T-helper 2 cell treated with Interferon-gamma antibody and Interleukin-4, amounts not matched to agents 5 μg/mL and 100 μg/mL, for 36 hours (primary cell): ENCODE measurements around the gene KDM5B.
"Not testable (repeated sequence)": the region's sequence is repeated elsewhere in the genome, so short reads cannot be mapped to it uniquely, and the experiment has no call there.

Source experiments
- DNase-seq: peaks from one replicate; pipeline ENCODE4 v3.0.0; 2021; ENCODE audit warnings: low spot score
- H3K27ac Mint-ChIP-seq: one replicate; pipeline ENCODE4 v1.8.0; 2021; ENCODE audit warnings: mild to moderate bottlenecking, mixed read lengths
- H3K27me3 Mint-ChIP-seq: one replicate; pipeline ENCODE4 v1.8.0; 2021; ENCODE audit warnings: low read depth, mixed read lengths
- H3K36me3 Mint-ChIP-seq: one replicate; pipeline ENCODE4 v1.8.0; 2021; ENCODE audit warnings: low read depth, mixed read lengths
- H3K4me1 Mint-ChIP-seq: one replicate; pipeline ENCODE4 v1.8.0; 2021; ENCODE audit warnings: low read depth, mixed read lengths
- H3K4me3 Mint-ChIP-seq: one replicate; pipeline ENCODE4 v1.8.0; 2022; ENCODE audit warnings: mild to moderate bottlenecking, moderate library complexity, mixed read lengths
- H3K9me3 Mint-ChIP-seq: one replicate; pipeline ENCODE4 v1.8.0; 2021; ENCODE audit warnings: mixed read lengths

The KDM5B gene

DNA sequence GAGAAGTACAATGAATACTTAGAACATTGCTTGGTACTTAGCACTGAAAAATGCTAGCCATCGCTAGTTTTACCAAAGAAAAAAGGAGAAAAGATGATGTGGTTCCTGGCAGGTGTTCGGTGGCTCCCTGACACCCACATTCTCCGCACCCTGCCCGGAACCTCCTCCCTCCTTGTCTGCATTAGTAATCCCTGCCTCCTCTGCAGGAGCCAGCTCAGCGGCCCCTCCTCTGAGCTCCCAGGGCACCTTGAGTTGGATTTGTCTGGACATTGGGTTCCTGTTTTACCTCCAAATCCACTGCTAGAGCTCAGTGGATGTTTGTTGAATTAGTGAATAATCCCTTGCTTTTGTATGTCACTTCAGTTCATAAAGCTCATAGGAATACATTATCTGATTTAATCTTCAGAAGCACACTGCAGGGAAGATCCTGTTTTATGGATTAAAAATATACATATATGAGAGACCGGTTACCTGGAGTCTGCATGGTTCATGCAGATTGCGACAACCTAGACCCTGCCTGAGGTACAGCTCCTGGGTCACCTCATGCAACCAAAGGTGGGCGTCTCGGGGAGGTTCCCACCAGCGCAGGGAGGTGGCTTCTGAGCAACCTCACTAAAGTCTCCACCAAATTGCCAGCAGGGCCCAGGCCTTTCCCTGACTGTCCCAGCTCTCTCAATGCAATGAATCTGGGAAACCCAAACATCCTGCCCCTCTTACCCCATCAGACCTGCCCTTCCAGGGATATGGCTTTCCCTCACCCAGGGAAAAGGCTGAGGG, 26.7 kb upstream of the KDM5B start:
- peak; percentile 16 for DNase-seq
- no peaks in the 10 kb centered on the region for H3K9me3 Mint-ChIP-seq
- peaks cover 5% of the 10 kb centered on the region for H3K27me3 Mint-ChIP-seq
- H3K36me3 Mint-ChIP-seq, result no peaks in the 10 kb centered on the region
- H3K4me3 Mint-ChIP-seq, result peak overlapping the region; percentile 79
- H3K4me1 Mint-ChIP-seq, result peaks cover 41% of the 10 kb centered on the region
- H3K27ac Mint-ChIP-seq, result peak overlapping the region; percentile 47

DNA sequence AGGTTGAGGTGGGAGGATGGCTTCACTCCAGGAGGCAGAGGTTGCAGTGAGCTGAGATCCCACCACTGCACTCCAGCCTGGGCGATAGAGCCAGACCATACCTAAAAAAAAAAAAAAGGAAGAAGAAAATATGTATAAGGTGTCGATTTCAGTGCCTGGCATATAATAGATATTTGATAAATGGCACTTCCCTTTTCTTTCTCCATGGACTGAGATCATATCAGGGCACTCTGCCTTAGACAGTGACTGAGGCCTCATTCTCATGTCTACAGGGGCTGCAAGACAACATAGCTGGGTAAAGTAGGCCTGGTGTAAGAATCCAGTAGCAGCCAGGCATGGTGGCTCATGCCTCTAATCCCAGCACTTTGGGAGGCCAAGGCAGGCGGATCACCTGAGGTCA, 23.7 kb upstream of the KDM5B start:
- no peak overlapping the region for H3K4me3 Mint-ChIP-seq
- no peaks in the 10 kb centered on the region for H3K9me3 Mint-ChIP-seq
- H3K27me3 Mint-ChIP-seq, result peaks cover 8% of the 10 kb centered on the region
- no peak for DNase-seq
- H3K4me1 Mint-ChIP-seq, result peaks cover 33% of the 10 kb centered on the region
- no peak overlapping the region for H3K27ac Mint-ChIP-seq
- no peaks in the 10 kb centered on the region for H3K36me3 Mint-ChIP-seq

DNA sequence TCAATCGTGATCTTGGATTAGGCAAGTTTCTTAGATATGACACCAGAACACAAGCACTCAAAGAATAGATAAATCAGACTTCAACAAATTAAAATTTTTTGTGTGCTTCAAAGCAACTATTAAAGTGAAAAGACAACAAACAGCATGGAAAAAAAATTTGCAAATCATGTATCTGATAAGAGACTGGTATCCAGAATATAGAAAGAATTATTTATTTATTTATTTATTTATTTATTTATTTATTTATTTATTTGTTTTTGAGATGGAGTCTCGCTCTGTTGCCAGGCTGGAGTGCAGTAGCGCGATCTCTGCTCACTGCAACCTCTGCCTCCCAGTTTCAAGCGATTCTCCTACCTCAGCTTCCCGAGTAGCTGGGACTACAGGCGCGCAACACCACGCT, 21.0 kb upstream of the KDM5B start:
- H3K27ac Mint-ChIP-seq, H3K36me3 Mint-ChIP-seq, H3K9me3 Mint-ChIP-seq, H3K4me1 Mint-ChIP-seq, DNase-seq, H3K4me3 Mint-ChIP-seq: not testable (repeated sequence)
- peaks cover 16% of the 10 kb centered on the region for H3K27me3 Mint-ChIP-seq

DNA sequence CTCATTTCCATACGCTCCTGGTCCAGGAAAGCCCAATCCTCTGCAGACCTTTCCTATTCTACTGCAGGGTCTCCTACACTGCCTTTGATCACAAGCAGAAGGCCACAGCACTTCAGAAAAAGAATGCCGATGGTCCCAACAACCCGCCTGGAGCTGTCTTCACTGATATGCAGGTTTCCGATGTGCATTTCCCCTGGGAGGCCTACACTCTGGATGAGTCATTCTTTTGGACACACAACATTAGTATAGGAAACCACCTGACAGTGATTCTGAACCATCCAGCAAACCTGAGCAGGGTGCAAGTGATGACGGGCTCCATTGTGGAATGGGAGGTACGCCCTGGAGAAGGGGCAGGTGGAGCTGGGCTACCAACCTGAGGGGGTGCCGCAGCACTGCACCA, 17.5 kb upstream of the KDM5B start:
- H3K27ac Mint-ChIP-seq, result no peak overlapping the region
- no peaks in the 10 kb centered on the region for H3K9me3 Mint-ChIP-seq
- H3K36me3 Mint-ChIP-seq, result no peaks in the 10 kb centered on the region
- peaks cover 25% of the 10 kb centered on the region for H3K27me3 Mint-ChIP-seq
- no peaks in the 10 kb centered on the region for H3K4me1 Mint-ChIP-seq
- H3K4me3 Mint-ChIP-seq, result no peak overlapping the region
- no peak for DNase-seq

DNA sequence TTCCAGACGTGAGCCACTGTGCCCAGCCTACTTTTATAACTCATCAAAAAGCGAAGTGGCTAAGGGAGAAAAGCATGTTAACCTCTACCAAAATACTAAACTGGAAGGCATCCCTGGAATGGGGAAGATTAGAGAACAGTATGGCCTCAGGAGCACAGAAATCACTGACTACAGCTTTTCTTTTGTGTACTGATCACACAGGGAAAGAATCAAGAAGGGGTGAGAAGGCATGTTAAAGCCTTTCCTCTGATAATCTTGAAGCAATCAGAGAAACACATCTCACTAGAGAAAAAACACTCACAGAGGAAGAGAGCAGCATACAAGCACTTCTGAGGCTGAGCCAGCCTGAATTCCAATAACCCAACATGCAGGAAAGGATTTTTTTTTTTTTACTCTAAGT, 13.2 kb upstream of the KDM5B start:
- H3K4me1 Mint-ChIP-seq, result no peaks in the 10 kb centered on the region
- DNase-seq, result no peak
- H3K9me3 Mint-ChIP-seq, result no peaks in the 10 kb centered on the region
- H3K27me3 Mint-ChIP-seq, result peaks cover 45% of the 10 kb centered on the region
- H3K4me3 Mint-ChIP-seq, result no peak overlapping the region
- H3K36me3 Mint-ChIP-seq, result no peaks in the 10 kb centered on the region
- H3K27ac Mint-ChIP-seq, result no peak overlapping the region

DNA sequence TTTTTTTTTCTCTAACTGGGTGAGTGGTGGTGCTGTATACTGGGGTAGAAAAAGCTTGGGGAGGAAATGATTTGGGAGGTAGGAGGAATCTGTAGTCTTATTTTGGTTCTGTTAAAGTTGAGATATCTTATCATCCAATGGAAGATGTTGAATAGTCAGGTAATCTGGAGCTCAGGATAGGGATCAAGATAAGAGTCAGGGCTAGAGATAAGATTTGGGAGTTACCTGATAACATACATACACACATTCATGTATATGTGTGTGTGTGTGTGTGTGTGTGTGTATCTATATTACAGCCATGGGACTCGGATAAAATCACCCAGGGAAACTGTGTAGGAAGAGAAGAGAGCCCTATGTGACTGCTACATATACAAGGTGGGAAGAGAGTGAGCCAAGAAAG, 10.6 kb upstream of the KDM5B start:
- H3K9me3 Mint-ChIP-seq, result no peaks in the 10 kb centered on the region
- no peak overlapping the region for H3K4me3 Mint-ChIP-seq
- no peaks in the 10 kb centered on the region for H3K36me3 Mint-ChIP-seq
- H3K4me1 Mint-ChIP-seq, result no peaks in the 10 kb centered on the region
- H3K27ac Mint-ChIP-seq, result no peak overlapping the region
- DNase-seq, result no peak
- H3K27me3 Mint-ChIP-seq, result peaks cover 50% of the 10 kb centered on the region

DNA sequence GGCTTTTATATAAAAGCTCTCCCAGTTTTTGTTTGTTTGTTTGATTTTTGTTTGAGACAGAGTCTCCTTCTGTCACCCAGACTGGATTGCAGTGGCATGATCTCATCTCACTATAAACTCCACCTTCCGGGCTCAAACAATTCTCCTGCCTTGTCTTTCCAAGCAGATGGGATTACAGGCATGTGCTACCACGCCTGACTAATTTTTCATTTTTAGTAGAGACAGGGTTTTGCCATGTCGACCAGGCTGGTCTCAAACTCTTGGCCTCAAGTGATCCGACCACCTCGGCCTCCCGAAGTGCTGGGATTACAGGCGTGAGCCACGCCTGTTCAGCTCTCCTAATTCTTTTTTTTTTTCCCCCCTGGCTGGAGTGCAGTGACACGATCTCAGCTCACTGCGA, 6.9 kb upstream of the KDM5B start:
- no peak overlapping the region for H3K27ac Mint-ChIP-seq
- no peak for DNase-seq
- no peaks in the 10 kb centered on the region for H3K36me3 Mint-ChIP-seq
- no peak overlapping the region for H3K4me3 Mint-ChIP-seq
- peaks cover 14% of the 10 kb centered on the region for H3K4me1 Mint-ChIP-seq
- no peaks in the 10 kb centered on the region for H3K9me3 Mint-ChIP-seq
- peaks cover 49% of the 10 kb centered on the region for H3K27me3 Mint-ChIP-seq

DNA sequence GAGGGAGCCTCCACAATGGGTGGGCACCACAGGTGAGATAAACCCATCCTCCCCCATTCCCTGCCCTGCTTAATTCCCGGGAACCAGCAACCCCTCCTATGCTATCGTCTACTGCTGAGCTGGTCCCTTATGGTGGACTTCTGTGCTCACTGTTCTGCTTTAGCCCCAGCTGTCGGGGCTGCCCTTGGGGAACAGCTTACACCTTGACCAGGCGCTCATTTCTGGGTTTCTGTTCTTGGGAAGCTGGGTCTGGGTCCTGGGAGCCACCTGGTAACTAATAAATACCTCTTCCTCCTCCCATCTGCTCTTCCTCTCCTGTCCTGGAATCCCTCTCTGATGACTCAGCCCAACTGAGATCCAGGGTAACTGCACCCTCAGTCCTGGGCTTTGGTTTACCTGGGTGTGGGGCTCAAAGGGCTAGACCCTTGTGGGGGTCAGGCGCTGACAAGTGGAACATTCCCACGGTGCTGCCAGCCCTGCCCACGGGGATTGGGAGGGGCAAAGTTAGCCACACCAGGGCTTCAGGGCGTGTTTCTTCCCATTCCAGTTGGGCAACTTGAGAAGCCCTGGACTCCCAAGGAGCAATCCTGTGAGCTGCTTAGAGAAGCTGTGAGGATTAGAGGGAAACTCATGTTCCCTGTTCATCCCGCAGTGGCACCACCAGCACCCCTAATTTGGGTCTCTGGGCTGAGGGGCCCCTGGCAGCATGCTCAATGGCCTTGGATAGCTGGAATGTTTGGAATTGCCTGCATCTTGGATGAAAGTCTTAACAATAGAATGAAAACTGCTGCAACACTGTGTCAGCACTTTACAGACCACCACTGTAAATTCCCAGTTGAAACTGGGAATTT, 4.2 kb upstream of the KDM5B start:
- Mint-ChIP-seq H3K27ac (no peak overlapping the region), H3K27me3 (peaks cover 39% of the 10 kb centered on the region), H3K36me3 (no peaks in the 10 kb centered on the region), H3K4me3 (peak overlapping the region; percentile 89), H3K4me1 (peaks cover 28% of the 10 kb centered on the region), H3K9me3 (no peaks in the 10 kb centered on the region)
- DNase-seq, result no peak

DNA sequence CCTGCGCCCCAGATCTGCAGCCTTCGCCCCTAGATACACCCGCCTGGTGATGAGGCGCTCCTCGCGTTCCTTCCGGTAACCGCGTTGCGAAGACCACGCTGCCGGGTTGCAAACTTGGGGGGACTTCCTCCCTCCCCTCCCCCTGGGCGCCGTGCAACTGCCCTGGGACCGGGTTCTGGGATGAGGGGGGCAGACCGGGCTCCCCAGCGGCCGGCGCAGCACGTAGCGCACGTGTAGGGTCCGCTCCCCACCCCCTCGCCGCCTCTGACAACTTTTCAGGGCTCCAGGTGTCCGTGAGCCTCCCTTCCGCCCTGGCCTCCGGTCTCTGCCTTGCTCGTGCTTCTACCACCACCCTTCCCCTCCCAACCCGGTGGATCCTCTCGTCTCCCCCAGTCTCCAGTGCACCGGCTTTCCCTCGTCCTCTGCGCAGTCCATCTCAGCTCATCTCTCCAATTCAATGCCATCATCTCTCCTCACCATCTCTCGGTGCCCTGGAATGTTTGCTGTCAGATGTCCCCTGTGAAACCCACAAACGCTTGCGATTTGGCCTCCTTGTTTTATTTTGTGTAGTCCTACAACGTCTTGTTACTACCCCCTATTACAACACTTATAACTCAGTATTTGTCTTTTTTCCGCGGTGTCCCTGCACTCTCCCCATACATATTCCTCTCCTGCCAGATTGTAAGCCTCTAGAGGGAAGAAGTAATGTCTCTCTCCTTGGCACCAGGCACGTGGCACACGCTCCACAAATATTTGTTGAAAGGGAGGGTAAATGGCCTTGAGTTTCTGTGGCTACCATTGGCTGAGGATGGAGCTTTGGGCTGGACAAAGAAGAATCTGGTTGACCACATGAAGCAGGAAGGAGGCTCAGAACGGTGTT, 3.3 kb upstream of the KDM5B start:
- Mint-ChIP-seq H3K27me3 (peaks cover 31% of the 10 kb centered on the region), H3K9me3 (no peaks in the 10 kb centered on the region), H3K36me3 (peaks cover under 1% of the 10 kb centered on the region), H3K27ac (peak overlapping the region; percentile 92), H3K4me3 (peak overlapping the region; percentile 89), H3K4me1 (peaks cover 29% of the 10 kb centered on the region)
- no peak for DNase-seq

DNA sequence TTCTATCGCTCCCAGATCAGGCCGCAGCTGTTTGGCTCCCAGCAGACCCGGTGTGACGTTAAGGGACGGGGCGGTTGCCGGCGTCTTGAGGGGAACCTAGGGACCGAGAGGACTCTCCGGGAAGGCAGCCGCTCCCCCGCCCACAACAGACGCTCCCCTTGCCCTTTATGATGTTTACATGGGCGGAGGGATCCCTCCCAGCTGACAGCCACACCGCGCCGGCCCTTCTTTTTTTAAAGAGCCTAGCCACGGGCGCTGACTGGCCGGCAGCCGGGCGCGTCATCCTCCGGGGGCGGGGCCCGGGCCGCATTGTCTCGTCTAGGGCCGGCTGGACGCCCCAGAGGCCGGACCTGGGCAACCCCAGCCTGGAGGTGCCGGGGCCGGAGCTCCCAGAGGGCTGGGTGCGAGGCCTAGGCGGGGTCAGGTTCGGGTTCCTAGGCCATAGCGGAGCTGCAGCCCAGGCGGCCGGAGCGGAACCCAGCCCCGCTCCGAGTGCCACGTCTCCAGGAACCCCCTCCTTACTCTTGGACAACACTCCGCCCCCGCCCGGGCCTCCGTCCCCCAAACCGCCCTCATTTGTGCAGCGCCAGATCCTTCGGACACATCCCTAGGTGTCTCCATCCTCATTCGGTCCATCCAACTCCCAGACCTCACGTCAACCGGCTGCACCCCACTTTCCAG, 2.5 kb upstream of the KDM5B start, which contains the start of gene PCAT6:
Gene PCAT6, plus strand, starts transcription at position 340 of the 681 bp plus-strand sequence.
- Mint-ChIP-seq H3K27ac (peak within 1 kb of the TSS; percentile 92), H3K4me3 (peak within 1 kb of the TSS; percentile 91), H3K4me1 (peaks cover 36% of the 10 kb centered on the region), H3K36me3 (peaks cover 2% of the 10 kb centered on the region), H3K9me3 (no peaks in the 10 kb centered on the region), H3K27me3 (peaks cover 25% of the 10 kb centered on the region)
- DNase-seq, result peak; percentile 91

DNA sequence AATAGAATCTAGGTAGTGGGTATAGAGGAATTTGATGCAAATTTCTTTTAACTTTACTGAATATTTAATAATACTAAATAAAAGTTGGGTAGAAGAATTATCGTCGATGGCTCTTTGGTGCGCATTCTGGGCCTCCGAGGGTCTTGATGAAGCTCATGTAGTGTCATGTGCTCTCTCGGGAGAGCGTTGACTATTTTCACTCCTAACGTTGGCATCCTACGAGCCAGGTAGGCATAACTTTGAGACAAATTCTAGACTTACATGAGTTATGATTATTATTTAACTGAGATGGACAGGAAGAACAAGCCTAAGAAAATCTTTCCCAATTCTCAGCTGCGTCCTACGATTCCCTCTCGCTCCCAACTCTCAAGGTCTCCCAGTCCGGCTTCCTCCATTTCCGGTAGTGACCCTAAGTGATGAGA, 2.0 kb upstream of the KDM5B start:
- H3K27me3 Mint-ChIP-seq, result peaks cover 24% of the 10 kb centered on the region
- H3K9me3 Mint-ChIP-seq, result no peaks in the 10 kb centered on the region
- H3K36me3 Mint-ChIP-seq, result peaks cover 2% of the 10 kb centered on the region
- H3K4me1 Mint-ChIP-seq, result peaks cover 41% of the 10 kb centered on the region
- peak overlapping the region; percentile 59 for H3K27ac Mint-ChIP-seq
- peak overlapping the region; percentile 89 for H3K4me3 Mint-ChIP-seq
- DNase-seq, result no peak

DNA sequence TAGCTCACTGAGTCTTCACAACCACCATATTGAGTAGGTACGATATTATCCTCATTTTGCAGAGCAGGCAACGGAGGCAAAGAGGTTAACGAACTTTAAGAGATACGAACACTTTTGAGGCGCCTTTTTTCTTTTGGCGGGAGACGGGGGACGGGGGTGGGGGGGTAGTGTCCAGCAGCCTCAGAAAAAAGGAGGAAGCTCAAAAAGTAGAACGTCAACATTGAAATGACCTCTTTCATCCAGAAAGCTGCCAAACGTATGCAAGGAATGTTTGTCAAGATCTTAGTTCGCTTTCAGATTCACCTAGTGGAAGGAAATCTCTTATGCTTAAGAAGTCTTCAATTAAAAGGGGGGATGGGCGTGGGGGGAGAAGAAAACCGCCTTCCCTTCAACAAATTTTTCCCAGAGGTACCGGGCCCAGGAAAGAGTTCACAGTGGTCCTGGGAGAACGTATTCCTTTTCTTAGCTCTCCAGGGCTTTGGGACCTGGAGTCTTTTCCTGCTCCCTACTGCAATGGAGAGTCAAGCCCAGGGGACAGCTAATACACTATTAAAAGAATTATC, 1.5 kb upstream of the KDM5B start:
- H3K9me3 Mint-ChIP-seq, result no peaks in the 10 kb centered on the region
- H3K4me3 Mint-ChIP-seq, result peak overlapping the region; percentile 91
- peaks cover 45% of the 10 kb centered on the region for H3K4me1 Mint-ChIP-seq
- H3K27ac Mint-ChIP-seq, result no peak overlapping the region
- H3K36me3 Mint-ChIP-seq, result peaks cover 2% of the 10 kb centered on the region
- H3K27me3 Mint-ChIP-seq, result peaks cover 20% of the 10 kb centered on the region
- DNase-seq, result no peak

DNA sequence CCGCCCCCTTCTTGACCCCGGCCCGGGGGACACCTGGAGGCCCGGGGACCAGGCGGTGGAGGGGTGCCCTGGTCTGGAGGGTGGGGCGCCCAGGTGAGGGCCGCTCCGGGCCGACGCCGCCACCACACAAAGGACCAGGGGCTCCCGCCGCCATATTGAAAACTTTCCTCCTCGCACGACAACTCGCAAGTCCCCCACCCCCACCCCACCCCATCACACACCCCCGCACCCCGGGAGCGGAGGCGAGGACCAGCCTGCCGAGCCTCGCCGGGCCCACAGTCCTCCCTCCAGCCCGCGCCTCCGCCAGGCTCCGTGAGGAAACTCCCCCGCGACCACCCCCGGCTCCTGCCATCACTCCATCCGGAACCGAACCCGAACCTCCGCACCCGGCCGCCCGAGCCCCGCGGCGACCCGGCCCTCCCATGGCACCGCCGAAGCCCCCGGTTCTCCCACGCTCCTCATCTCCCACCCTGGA, 733 bp downstream of the KDM5B start:
- H3K27ac Mint-ChIP-seq, result peak overlapping the region; percentile 75
- H3K27me3 Mint-ChIP-seq, result peaks cover 11% of the 10 kb centered on the region
- peaks cover 59% of the 10 kb centered on the region for H3K4me1 Mint-ChIP-seq
- H3K36me3 Mint-ChIP-seq, result peaks cover 5% of the 10 kb centered on the region
- no peaks in the 10 kb centered on the region for H3K9me3 Mint-ChIP-seq
- peak overlapping the region; percentile 91 for H3K4me3 Mint-ChIP-seq
- DNase-seq, result peak; percentile 54
